C1 segment of cervical spinal cord (tissue), 14 donors: Measurements from ENCODE around the gene SEMA6A.

Source experiments
- DNase-seq, 14 donors: peaks; one replicate each; lab custom pipeline; 2025; lab: John Stamatoyannopoulos, UW

The SEMA6A gene

DNA sequence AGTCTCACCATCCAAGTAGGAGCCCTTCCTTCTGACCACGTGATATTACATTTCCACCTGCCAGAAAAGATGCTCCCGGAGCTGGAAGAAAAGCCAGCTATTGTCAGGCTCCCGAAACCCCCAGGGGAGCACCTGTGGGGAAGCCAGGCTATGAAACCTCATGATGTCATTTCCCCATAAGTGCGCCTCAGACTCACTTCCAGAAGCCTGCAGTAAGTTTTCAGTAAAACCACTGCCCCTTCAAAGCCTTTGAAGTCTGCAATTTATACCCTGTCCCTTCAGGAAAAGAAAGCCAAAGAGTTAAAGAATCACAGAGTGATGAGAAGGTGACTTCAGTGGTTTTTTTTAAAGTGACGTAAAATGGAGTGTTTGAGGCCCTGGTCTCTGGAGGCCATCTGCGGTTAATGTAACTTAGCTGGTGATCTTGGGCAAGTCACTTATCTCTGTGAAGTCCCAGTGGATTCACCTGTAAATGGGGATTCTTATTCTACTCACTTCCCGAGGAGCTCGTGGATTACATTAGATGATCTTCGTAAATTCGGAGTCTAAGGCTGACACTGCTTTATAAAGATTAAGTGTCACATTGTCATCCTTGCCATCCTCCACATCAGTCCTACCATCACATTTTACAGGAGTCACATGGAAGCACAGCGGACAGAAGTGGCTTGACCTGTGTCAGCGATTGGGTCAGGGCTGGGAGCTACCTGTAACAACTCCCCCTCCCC, 2.6 kb upstream of the SEMA6A start:
- peak in 1 of 14 donors; percentile 18 for DNase-seq

DNA sequence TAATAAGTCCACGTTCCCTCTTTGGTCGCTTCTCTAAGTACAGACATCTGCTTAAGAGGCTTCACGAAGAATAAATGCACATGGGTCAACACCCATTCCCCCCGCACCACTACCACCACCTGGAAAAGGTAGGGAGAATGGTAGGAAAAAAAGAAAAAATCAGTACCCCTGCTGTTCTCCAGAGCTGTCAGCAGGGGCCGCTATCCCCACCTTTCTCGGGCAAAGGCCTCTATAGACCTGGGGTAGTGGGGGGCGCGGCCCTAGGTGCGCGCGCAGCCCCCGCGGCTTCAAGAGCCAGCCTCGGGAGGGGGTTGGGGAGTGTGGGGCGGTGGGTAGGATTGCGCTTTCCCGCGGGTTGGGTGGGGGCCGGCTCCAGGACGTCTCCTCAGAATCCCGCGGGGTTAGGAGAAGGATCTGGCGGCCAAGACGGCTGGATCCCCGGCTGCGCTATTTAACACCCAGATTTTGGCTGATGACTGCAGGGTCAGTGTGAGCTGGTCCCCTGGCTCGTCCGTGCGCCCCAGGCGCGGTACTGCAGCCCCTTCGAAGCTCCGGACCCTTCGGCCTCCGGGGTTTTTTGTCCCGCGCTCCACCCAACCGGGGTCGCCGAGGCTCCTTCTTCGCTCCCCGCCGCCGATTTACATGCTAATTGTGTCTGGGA, 1.6 kb upstream of the SEMA6A start:
- DNase-seq = peak in 11 of 14 donors; percentile 47 to 82 (median 70)

DNA sequence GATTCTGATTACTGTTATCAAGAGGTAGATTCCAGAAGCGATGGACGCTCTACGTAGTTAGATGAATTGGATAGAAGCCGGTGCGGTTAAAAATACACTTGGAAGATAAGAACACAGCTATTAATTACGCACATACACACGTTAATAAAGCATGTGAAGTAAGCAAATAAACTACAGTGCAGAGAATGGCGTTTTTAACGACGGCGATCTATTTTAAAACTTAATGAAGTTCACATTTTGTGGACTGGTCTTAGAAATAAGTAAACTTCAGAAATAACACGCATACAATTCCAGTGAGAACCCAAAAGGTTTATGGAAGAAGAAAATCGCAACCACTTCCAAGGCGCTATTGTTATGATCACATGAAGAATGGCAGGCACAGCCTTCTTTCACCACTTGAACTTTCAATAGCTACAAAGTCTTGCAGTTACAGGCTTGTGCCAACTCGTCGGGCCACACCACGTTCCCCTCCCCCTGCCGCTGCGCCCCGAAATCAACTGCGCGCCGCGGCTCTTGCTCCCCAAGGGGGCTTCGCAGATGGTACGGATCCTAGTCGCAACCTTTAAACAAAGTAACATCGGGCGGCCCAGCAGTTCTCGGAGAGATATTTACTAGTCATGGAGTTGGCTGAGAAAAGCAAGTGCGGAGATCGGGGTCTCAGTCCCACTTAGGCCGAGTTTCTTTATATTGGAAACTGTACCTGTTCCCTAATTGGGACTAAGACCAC, 866 bp upstream of the SEMA6A start:
- DNase-seq = peak in 8 of 14 donors; percentile 32 to 82 (median 66)

- peak in 9 of 14 donors; percentile 31 to 73 (median 52) for DNase-seq
These were observed 789 bp downstream of the SEMA6A start for GRCh38 chr5:116573702-116574366.

DNA sequence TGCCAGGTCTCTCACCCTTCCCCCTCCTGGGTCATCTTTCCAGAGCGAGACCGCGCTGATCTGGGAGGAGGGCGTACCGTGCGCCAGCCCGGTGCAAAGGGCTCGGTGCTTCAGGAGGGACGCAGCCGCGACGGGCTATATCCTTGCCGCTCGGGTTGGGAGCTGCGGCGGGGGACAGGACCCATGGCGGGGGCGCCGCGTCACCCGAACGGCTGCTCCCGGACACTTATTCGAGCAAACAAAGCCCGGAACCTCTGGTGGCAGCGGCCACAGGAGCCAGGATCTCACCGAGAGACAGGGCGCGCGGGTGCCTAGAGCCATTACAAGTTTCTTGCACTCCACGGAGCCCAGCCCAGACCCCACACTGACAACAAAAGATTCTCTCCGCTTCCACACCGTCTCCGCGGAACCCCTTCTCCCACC, 1.3 kb downstream of the SEMA6A start:
- peak in 9 of 14 donors; percentile 25 to 79 (median 69) for DNase-seq

DNA sequence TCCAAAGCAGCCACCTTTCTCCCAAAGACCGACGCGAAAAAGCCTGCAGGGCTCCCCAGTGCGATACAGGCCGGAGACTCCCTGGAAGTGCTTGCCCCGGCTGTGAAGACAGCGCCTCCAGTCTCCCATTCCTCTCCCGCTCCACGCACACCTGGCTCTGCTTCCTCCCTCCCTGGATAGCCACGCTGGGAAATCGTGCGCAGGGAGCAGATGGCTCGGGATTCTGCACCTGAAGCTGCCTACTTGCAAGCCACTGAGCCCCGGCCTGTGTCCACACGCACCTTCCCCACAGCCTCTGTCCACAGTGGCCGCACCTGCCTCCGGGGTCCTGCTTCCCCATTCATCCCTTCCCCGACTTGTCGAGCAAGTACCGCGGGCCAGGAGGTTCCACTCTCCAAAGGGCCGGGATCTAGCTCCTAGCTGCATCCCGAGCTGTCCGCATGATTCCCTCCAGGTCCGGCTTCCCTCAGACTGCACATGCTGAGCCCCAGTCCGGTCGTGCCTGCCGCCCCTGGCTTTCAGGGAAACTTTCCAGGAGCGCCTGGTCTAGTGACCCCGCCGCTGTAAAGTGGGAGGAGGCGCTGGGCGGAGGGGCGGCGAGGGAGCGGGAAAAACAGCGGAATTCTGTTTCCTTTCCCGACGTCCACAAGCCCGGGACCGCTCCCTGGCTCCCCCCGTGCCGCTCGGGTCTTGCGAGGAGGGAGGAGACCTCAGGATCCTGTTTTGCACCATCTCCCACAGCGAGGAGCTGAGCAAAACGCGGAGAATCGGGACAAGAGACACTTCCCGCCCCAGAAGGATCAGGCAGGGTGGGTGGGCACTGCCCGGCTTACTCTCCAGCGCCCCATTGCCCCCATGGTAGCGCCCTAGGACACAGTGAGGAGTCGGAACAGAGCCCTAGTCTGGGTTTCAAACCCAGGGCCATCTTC, 2.0 kb downstream of the SEMA6A start:
- peak in 12 of 14 donors; percentile 27 to 79 (median 67) for DNase-seq

DNA sequence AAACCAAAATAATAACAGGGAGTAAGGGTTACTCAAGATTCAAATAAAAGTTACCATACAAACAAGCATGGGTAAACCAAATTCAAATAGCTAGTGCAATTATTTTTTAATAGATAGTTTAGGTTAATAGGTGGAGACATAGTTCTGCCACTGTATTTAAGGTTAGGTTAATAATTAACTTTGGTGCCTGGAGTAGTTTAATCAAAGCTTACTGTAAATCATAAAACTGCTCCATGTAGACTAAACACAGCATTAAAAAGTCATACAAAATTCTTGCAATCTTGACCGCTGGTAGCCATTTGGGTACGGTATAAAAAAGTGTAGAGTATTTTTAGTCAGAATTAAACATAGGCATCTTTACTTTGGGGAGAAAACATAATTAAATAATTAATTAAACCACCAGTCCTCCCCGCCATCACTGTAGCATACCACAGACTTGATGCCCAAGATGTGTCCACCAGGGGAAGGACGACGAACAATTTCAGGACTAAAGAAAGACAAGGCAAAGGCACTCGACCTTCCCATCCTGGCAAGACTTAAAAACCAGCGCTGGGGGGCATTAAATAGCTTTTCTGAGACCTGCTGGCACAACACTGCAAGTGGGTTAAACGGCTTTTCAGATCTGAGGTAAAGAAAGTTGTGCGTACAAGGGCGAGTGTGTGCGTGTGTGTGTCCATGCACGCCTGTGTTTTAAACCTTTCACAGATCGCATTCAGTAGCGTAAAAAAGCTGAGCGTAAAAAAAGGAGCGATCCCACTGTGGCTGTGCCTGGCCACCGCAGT, 2.9 kb downstream of the SEMA6A start:
- DNase-seq = peak in 2 of 14 donors; percentile 69 to 75

GRCh38 chr5:116569999-116570398, 4.6 kb downstream of the SEMA6A start:
- DNase-seq = no peak

- no peak for DNase-seq
These were observed 7.5 kb downstream of the SEMA6A start for GRCh38 chr5:116567106-116567505.

- DNase-seq = no peak
These were observed 8.4 kb downstream of the SEMA6A start for GRCh38 chr5:116566251-116566650.

GRCh38 chr5:116564756-116565490, 9.7 kb downstream of the SEMA6A start:
- DNase-seq = no peak

DNA sequence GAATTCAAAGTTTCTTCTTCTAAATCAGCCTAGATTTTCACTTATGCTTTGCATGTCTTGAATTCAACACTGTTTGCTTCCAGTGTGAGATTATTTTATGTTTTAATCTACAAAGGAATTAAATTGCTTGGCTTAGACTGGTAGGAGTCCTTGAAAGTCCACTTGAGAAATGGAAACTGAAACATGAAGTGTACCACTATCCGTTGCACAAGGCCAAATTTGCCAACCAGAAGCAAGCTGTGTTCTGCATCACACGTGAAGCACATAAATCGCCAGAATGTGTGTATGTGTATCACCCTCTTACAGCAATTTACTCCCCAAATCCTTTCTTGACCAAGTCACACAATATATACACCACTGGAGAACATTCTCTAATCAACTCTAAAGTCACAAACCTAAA, 10.3 kb downstream of the SEMA6A start:
- no peak for DNase-seq

DNA sequence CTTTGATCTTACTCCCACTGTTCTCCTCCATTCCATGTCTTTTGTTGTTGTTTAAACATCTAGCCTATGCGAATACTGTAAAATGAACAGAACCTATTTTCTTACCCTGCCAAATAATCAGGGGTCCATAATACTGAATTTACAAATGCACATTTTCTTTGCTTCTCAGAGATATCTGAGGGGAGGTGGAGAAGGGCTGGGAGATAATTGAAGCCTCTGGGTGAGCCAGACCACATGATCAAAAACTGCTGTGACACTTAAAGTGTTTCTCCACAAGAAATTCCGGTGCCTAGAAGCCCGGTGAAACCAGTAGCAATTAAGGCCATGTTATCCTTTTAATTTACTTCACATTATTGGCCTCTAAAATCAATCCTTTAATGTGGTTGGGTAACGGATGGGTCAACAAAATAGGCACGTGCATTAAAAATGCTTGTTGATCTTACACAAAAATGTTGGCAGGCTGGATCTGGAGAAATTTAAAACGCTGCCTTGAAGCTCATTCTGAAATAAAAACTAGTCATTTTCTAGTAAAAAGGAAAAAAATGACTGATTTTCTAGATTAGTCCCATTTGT, 10.8 kb downstream of the SEMA6A start:
- DNase-seq = no peak

- DNase-seq = no peak
These were observed 12.0 kb downstream of the SEMA6A start for GRCh38 chr5:116562669-116563068.

DNA sequence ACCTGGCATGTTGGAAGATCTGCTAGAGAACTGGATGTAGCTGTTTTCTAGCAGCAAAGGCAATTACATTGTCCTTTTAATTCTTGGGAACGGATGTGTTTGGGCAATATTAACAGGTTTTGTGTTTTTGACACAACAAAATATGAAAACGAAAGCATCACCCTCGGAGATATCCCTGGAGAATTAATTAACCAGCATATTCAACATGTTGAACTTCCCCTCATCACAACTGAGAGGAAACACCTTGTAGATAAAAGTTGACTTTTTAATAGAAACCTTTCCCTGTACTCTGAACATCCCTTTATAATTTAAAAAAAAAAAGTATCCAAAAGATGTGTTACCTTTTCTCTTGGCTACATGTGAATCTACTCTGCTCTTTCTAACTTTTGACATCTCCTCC, 13.0 kb downstream of the SEMA6A start:
- no peak for DNase-seq

GRCh38 chr5:116559673-116560164, 14.9 kb downstream of the SEMA6A start:
- DNase-seq = peak in 1 of 14 donors; percentile 27

- peak in 1 of 14 donors; percentile 8 for DNase-seq
These were observed 15.4 kb downstream of the SEMA6A start for GRCh38 chr5:116559239-116559638.

GRCh38 chr5:116557669-116558271, 16.9 kb downstream of the SEMA6A start:
- peak in 2 of 14 donors; percentile 18 to 19 for DNase-seq
